ENCODE measurements around the gene GPR153. TPM values are rescaled to one million over a fixed set of nuclear protein-coding genes. Genes with fewer than 3 reads are reported as not detected.

Gene GPR153
- 6.2 TPM for total RNA-seq

GRCh38 chr1:6260961-6261614 is at the start of gene GPR153:
Gene GPR153 (minus strand): TSS chr1:6261098. CDS start chr1:6254905, 6,193 bp downstream.

GRCh38 chr1:6243993-6244392 is 16.9 kb downstream of the GPR153 start, which contains the start of gene HES3:
Gene HES3 (plus strand): TSS chr1:6244179. CDS start chr1:6244366, 187 bp downstream.

GRCh38 chr1:6205849-6206519 is 54.9 kb downstream of the GPR153 start, which contains the start of gene RNF207:
Gene RNF207 (plus strand): TSS chr1:6206119. CDS start chr1:6206536, 417 bp downstream.

GRCh38 chr1:6199298-6200187 is 61.4 kb downstream of the GPR153 start, which contains the start of gene RPL22:
Gene RPL22 (minus strand): TSS chr1:6199595. CDS start chr1:6199573, 22 bp downstream.

Other genes with a start within 250 kb of the GPR153 start
- 8.5 TPM for gene KCNAB2, start 215.2 kb downstream of the GPR153 start, total RNA-seq
- 0.41 TPM for gene CHD5, start 80.8 kb downstream of the GPR153 start, total RNA-seq
- 205 TPM for gene RPL22, start 61.5 kb downstream of the GPR153 start, total RNA-seq
- gene RNF207, start 55.0 kb downstream of the GPR153 start, total RNA-seq: 47.1 TPM
- gene ICMT, start 25.1 kb downstream of the GPR153 start, total RNA-seq: 60.0 TPM
- not detected for gene HES3, start 16.9 kb downstream of the GPR153 start, total RNA-seq
- 13.5 TPM for gene ACOT7, start 132.7 kb upstream of the GPR153 start, total RNA-seq
- 0.35 TPM for gene HES2, start 158.8 kb upstream of the GPR153 start, total RNA-seq
- 9.3 TPM for gene ESPN, start 163.7 kb upstream of the GPR153 start, total RNA-seq
- 19.4 TPM for gene TNFRSF25, start 205.1 kb upstream of the GPR153 start, total RNA-seq
- 24.2 TPM for gene PLEKHG5, start 230.6 kb upstream of the GPR153 start, total RNA-seq